ENCODE measurements around the gene IL4I1.

DNA sequence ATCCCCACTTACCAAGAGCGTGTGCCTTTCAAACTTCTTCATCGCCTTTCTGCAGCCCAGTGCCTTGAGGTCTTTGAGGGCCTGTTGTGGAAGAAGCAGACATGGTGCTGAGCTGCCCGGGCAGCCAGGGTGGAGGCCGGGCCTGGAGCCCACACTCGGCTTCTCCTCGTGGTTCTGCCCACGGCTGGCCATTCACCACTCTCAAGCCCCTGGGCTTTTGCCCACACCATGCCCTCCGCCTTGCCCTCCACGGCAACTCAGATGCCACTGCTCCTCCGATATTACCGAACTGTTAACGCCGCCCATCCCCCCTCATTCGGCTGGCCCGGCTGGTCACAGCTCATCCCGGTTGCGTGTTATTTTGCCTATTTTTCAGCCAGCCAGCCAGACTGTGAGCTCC is 5.3 kb downstream of the IL4I1 start:
- no peak for TF ChIP-seq POLR2AphosphoS5 (IDR thresholded peaks at IDR 0.05)
- no peak for TF ChIP-seq EP300 (IDR thresholded peaks at IDR 0.05)
- no peak for TF ChIP-seq POLR2A (IDR thresholded peaks at IDR 0.05; ENCODE audit: low read depth)
- TF ChIP-seq, protein P1, sequence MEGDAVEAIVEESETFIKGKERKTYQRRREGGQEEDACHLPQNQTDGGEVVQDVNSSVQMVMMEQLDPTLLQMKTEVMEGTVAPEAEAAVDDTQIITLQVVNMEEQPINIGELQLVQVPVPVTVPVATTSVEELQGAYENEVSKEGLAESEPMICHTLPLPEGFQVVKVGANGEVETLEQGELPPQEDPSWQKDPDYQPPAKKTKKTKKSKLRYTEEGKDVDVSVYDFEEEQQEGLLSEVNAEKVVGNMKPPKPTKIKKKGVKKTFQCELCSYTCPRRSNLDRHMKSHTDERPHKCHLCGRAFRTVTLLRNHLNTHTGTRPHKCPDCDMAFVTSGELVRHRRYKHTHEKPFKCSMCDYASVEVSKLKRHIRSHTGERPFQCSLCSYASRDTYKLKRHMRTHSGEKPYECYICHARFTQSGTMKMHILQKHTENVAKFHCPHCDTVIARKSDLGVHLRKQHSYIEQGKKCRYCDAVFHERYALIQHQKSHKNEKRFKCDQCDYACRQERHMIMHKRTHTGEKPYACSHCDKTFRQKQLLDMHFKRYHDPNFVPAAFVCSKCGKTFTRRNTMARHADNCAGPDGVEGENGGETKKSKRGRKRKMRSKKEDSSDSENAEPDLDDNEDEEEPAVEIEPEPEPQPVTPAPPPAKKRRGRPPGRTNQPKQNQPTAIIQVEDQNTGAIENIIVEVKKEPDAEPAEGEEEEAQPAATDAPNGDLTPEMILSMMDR (IDR thresholded peaks at IDR 0.05) = no peak

Measured in esophagus muscularis mucosa (tissue), 4 donors.